Stimulated activated effector memory CD8-positive, alpha-beta T cell treated with anti-CD3 and anti-CD28 coated beads, Interleukin-12 subunit alpha, Interleukin-12 subunit beta, amount 100 ng/mL, for 72 hours (primary cell): ENCODE results near the gene SHLD1.
A peak's percentile ranks its signal among the peaks of the same experiment; 100 is the strongest.
"Not testable (repeated sequence)": the region's sequence is repeated elsewhere in the genome, so short reads cannot be mapped to it uniquely, and the experiment has no call there.

Source experiments
- ATAC-seq: fragments of 150-1000 bp; cut with Tn5 transposase; 2 replicates; pipeline ENCODE4 v1.10.0; 2021
- DNase-seq, 2 donors: peaks; one replicate each; pipeline ENCODE4 v3.0.0; 2021 to 2022; ENCODE audit warnings: low spot score in 2 of 2
- H3K27ac Mint-ChIP-seq: one replicate; pipeline ENCODE4 v1.8.0; 2022; ENCODE audit warnings: mild to moderate bottlenecking, mixed read lengths
- H3K36me3 Mint-ChIP-seq: one replicate; pipeline ENCODE4 v1.8.0; 2022; ENCODE audit warnings: mild to moderate bottlenecking, mixed read lengths
- H3K4me1 Mint-ChIP-seq: one replicate; pipeline ENCODE4 v1.8.0; 2022; ENCODE audit warnings: mixed read lengths
- H3K4me3 Mint-ChIP-seq: one replicate; pipeline ENCODE4 v1.8.0; 2022; ENCODE audit warnings: mild to moderate bottlenecking, mixed read lengths
- H3K9me3 Mint-ChIP-seq: one replicate; pipeline ENCODE4 v1.8.0; 2022; ENCODE audit warnings: mixed read lengths

The SHLD1 gene

DNA sequence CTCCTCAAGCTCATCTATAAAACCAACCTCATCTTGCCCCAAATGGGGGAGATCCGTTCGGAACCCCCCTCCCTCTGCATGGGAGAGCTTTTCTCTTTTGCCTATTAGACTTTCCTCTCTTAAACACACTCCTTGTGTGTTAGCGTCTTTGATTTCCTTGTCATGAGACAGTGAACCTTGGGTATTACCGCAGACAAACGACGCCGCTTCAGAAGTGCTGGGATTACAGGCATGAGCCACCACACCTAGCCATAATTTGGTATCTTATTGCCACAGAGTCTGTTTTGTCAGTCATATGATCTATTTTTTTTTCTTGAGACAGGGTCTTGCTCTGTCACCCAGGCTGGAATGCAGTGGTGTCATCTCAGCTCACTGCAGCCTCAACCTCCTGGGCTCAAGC, 3.6 kb downstream of the SHLD1 start:
- Mint-ChIP-seq H3K9me3 (no peaks in the 10 kb centered on the region), H3K27ac (no peak overlapping the region), H3K4me1 (peaks cover 6% of the 10 kb centered on the region), H3K4me3 (no peak overlapping the region), H3K36me3 (peaks cover 20% of the 10 kb centered on the region)
- no peak for ATAC-seq
- no peak for DNase-seq

DNA sequence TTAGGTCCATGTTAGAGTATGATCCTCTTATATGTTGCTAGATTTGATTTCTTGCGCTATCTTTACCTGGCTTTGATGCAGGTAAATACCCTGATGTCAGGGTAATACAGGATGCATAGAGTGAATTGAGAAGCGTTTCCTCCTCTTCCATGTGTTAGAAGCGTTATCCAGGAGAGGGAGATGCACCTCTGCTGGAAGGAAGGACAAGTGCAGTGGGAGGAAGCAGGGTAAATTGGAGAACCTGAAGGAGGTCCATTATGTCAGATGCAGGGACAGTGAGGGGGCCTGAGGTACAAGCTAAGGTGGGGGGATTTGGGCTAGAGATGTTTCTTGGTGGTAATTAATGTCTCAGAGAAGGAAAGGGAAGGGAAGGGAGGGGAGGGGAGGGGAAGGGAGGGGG, 7.7 kb downstream of the SHLD1 start:
- Mint-ChIP-seq H3K4me1 (peaks cover 17% of the 10 kb centered on the region), H3K36me3 (peaks cover 45% of the 10 kb centered on the region), H3K27ac (no peak overlapping the region), H3K9me3 (no peaks in the 10 kb centered on the region), H3K4me3 (no peak overlapping the region)
- DNase-seq (no peak), ATAC-seq (no peak)

DNA sequence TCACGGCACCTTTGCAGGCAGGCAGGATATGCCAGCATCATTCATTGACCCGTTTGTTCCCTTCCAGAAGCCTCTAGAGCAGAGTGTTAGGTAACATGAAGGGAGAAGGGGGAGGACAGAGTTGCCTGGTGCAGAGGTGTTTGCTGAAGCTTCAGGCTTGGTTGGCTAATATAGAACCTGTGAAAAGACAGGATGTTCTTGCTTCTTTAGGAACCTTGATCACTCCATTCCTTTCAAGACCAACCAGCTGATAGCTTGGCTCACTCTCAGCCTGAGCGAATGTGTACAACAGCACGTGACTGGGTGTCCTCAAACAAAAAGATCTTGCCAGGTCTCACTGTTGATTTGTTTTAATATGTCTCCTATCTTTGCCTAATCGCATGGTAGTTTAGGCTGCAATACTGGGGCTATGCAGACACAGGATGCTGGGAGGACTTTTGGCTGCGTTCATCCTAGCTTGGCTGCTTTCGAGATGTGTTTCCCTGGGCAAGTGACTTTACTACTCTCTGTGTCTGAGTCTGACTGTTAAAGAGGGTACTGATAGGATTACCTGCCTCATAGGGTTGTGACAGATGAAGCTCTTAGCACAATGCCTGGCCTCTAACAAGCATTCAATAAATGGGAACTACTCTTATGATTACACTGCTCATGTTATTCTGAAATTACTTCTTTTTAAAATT, 16.0 kb downstream of the SHLD1 start:
- no peak for ATAC-seq
- Mint-ChIP-seq H3K4me1 (peaks cover 21% of the 10 kb centered on the region), H3K9me3 (no peaks in the 10 kb centered on the region), H3K4me3 (no peak overlapping the region), H3K36me3 (peaks cover 23% of the 10 kb centered on the region), H3K27ac (peak overlapping the region; percentile 52)
- DNase-seq, result no peak

DNA sequence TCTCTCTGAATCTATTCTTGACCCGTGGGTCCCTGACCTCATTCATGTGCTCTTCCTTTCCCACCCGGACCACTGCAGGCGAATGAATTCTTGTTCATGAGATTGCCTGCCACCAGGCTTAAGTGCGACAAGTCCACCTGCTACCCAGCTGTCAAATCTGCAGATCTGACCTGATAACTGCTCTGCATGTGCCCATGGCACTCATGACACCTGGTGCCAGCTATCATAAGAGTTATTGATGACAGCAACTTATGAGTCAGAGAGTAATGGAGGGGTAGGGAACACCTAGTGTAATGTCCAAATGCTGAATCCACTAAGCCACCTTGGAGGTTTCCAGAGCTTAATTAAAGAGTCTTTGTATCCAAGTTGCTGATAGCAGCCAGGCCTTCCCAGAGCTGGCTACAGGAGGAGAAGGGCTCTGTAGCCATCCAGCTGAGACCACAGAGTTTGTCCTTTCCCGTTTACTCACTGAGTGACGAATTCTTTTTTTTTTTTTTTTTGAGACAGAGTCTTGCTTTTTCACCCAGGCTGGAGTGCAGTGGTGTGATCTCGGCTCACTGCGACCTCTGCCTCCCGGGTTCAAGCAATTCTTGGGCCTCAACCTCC, 17.4 kb downstream of the SHLD1 start:
- Mint-ChIP-seq H3K36me3 (peaks cover 24% of the 10 kb centered on the region), H3K4me1 (peaks cover 23% of the 10 kb centered on the region), H3K9me3 (no peaks in the 10 kb centered on the region), H3K27ac (no peak overlapping the region), H3K4me3 (no peak overlapping the region)
- ATAC-seq, result no peak
- DNase-seq, result no peak

DNA sequence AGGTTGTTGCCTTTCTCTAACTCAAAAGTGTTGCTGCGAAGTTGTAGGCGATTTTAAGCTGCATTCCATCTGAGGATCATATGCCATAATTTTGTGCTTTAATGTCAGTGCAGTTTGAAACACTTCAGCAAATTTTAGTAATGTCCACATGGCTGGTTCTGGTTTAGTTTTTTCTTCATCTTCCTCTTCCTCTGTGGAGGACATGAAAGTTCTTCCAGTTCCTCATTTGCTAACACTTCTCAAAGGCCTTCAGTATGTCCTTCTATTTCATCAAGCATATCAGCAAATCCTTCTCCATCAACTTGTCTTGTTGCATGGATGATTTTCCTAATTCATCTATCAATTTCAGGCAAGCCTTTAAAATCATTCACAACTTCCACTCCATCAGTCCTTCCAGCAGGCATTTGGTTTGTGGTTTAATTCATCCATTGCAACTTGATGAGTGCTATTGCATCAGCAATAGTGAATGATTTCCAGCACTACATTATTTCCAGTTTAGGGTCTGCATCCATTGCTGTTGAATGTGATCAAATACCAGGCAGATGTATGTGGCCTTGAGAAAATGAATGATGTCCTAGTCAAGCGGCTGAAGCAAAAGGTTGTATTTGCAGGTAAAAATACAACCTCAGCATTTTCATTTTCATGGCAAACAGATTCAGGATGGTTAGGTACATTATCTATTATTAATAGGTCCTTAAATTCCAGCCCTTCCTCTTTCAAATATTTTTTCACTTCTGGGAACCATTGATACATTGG, 20.2 kb downstream of the SHLD1 start:
- Mint-ChIP-seq H3K27ac (no peak overlapping the region), H3K4me1 (peaks cover 17% of the 10 kb centered on the region), H3K36me3 (peaks cover 44% of the 10 kb centered on the region), H3K9me3 (no peaks in the 10 kb centered on the region), H3K4me3 (no peak overlapping the region)
- no peak for DNase-seq
- no peak for ATAC-seq

DNA sequence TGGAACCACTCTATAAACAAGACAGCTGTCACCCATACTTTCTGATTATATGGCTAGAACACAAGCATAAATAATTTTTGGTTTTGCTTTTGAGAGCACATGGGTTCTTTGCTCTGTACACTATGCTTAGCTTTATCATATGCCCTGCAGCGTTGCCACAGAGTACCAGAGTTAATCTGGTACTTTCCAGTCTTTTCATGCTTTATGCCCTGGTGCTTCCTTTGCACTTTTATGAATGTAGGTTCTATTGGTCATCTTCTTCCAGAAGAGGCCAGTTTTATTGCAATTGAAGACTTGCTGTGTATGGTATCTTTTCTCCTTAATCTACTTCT, 20.8 kb downstream of the SHLD1 start:
- ATAC-seq (peak; percentile 21), DNase-seq (no peak)
- no peaks in the 10 kb centered on the region for H3K9me3 Mint-ChIP-seq
- no peak overlapping the region for H3K4me3 Mint-ChIP-seq
- H3K36me3 Mint-ChIP-seq, result peaks cover 38% of the 10 kb centered on the region
- peaks cover 17% of the 10 kb centered on the region for H3K4me1 Mint-ChIP-seq
- no peak overlapping the region for H3K27ac Mint-ChIP-seq

DNA sequence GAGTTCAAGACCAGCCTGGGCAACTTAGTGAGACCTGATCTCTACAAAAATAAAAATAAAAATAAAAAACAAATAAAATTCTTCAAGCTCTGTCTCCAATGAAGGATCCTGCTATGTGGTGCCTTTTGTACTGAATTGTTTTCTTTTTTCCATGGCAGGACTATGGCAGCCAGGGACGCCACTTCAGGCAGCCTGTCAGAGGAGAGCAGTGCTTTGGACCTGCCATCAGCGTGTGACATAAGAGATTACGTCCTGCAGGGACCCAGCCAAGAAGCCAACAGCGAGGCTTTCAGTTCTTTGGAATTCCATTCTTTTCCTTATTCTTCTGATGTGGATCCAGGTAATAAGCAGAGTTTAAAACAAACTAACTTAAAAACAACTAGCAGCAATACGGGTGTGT, 22.5 kb downstream of the SHLD1 start:
- no peaks in the 10 kb centered on the region for H3K9me3 Mint-ChIP-seq
- H3K27ac Mint-ChIP-seq, result no peak overlapping the region
- DNase-seq (no peak), ATAC-seq (no peak)
- H3K4me1 Mint-ChIP-seq, result peaks cover 11% of the 10 kb centered on the region
- peaks cover 46% of the 10 kb centered on the region for H3K36me3 Mint-ChIP-seq
- no peak overlapping the region for H3K4me3 Mint-ChIP-seq

DNA sequence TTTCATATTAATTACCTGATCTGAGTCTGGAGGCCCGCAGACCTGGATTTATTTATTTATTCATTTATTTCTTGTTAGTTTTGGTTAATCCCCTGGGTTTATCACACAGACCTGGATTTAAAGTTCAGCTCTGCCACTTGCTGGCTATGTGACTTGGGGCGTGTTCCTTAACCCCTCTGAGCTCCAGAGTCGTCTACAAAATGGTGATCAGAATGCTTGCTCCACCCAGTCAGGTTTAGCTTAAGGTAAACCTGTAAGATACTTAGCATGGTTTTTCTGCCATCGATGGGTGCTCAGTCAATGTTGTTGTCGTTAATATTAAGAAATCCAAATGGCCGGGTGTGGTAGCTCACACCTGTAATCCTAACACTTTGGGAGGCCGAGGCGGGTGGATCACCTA, 23.4 kb downstream of the SHLD1 start:
- H3K4me3 Mint-ChIP-seq, result no peak overlapping the region
- peaks cover 6% of the 10 kb centered on the region for H3K4me1 Mint-ChIP-seq
- ATAC-seq, result no peak
- no peaks in the 10 kb centered on the region for H3K9me3 Mint-ChIP-seq
- DNase-seq, result no peak
- peaks cover 51% of the 10 kb centered on the region for H3K36me3 Mint-ChIP-seq
- no peak overlapping the region for H3K27ac Mint-ChIP-seq

DNA sequence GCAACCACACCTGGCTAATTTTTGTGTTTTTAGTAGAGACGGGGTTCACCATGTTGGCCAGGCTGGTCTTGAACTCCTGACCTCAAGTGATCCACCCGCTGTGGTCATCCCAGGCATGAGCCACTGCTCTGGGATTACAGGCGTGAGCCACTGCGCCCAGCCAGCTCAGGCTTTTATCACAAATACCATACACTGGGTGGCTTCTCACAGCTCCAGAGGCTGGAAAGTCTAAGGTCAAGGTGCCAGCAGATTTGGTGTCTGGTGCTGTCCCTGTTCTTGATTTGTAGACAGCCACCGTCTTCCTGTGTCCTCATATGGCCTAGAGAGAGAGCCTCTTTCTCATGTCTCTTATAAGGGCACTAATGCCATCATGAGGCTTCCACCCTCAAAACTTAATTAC, 25.9 kb downstream of the SHLD1 start:
- ATAC-seq, result no peak
- Mint-ChIP-seq H3K9me3 (no peaks in the 10 kb centered on the region), H3K36me3 (peaks cover 54% of the 10 kb centered on the region), H3K4me1 (peaks cover 11% of the 10 kb centered on the region), H3K27ac (no peak overlapping the region), H3K4me3 (no peak overlapping the region)
- no peak for DNase-seq

DNA sequence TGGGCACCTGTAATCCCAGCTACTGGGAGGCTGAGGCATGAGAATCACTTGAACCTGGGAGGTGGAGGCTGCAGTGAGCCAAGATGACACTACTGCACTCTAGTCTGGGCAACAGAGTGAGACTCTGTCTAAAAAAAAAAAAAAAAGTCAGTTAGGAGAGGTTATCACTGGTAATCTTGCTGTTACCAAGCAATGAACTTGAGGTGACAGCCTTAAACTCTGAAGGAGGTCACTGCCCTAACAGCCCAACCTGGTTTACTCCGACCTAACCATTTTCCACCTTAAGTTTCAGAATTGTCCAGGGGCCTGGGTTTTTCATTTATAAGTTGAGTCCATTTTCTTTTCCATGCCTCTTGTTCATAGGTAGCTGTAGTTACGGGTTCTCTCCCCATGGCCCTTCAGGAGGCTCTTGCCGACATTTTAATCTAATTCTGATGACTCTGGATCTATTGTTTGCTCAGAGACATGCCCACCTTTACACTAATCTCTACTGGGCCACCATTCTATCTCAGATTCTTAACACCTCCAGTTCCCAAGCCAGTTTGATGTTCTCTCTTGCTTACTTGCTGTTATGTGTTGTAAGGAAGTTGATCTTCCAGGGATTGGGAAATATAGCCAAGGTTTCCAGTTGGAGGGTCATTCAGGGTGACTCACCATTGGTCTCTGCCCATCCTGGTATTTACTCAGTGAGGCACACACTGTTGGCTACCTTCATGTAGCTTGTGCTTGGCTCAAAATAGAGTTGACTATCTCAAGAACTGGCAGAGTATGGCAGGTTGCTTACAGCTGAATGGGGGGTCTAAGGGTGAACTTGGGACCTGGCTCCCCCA, 29.1 kb downstream of the SHLD1 start:
- DNase-seq (no peak), ATAC-seq (no peak)
- Mint-ChIP-seq H3K27ac (no peak overlapping the region), H3K4me1 (peaks cover 12% of the 10 kb centered on the region), H3K9me3 (no peaks in the 10 kb centered on the region), H3K36me3 (peaks cover 37% of the 10 kb centered on the region), H3K4me3 (no peak overlapping the region)

DNA sequence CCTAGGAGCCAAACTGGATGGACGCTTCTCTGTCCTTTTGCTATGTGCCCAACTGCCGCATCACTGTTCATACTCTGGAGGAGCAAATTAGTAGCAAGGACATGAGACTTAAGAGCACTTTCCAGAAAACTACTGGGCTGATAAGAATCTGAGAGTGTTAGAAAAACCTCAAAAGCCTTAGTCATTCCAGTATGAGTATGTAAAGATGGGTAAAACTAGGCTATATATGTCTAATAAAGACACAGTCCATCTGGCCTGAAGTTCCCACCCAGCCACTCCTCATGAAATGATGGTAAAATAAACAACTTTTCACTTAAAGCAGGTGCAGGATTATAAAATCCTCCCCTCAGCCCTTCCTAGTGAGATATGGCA, 30.6 kb downstream of the SHLD1 start:
- no peak for DNase-seq
- Mint-ChIP-seq H3K4me3 (no peak overlapping the region), H3K36me3 (peaks cover 33% of the 10 kb centered on the region), H3K9me3 (no peaks in the 10 kb centered on the region), H3K4me1 (peaks cover 12% of the 10 kb centered on the region), H3K27ac (peak overlapping the region; percentile 57)
- peak; percentile 78 for ATAC-seq

DNA sequence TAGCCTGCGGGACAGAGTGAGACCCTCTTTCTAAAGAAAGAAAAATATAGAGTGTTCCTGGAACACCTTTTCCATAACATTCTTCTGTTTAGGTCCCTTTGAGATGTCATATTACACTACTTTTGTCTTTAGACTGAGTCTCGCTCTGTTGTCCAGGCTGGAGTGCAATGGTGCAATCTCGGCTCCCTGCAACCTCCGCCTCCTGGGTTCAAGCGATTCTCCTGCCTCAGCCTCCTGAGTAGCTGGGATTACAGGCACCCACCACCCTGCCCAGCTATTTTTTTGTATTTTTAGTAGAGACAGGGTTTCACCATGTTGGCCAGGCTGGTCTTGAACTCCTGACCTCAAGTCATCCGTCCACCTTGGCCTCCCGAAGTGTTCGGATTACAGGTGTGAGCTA, 31.2 kb downstream of the SHLD1 start:
- H3K9me3 Mint-ChIP-seq, DNase-seq, H3K4me3 Mint-ChIP-seq, ATAC-seq: not testable (repeated sequence)
- Mint-ChIP-seq H3K4me1 (peaks cover 12% of the 10 kb centered on the region), H3K27ac (peak overlapping the region; percentile 57), H3K36me3 (peaks cover 30% of the 10 kb centered on the region)

DNA sequence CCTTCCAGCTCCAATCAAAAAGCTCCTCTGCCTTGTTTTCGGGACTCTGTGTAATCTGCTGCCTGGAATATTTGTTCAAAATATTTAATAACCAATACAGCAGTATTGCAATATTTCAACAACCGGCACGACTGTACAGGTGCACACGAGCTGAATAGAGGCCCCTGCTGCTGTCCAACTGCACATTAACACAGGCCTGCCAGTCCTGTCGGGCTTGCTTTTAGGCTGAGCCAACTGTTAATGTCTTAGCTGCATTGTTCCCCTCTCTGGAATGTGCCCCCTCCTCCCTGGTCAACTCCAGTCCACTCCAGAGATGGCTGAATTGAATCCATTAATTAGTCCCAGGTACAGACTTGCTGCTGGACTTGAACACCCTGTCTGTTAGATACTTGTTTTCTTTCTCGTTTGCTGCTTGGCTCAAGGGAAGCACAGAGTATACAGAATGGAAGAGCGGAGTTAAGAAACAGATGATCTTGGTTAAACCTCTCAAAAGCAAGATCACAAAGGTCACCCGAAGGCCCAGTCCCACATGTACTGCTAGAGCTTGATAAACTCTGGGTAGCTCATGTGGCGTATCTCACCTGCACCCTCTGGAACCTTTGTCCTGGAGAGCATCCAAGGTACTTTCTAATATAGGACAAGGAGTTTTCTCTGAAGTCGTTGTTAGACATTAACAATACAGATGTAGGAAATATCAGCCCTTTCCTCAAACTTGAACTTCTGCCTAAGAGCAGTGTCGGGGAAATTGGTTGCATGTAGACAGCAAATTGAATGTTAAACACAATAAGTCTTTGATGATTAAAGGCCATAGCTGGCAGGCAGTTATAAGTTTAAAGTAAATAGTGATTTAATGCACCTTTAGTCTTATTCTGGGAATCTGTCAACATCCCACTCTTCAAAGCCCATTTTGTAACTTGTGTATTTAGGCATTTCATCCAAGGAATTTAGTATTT, 31.9 kb downstream of the SHLD1 start:
- Mint-ChIP-seq H3K4me3 (no peak overlapping the region), H3K4me1 (peaks cover 12% of the 10 kb centered on the region), H3K27ac (peak overlapping the region; percentile 44), H3K9me3 (no peaks in the 10 kb centered on the region), H3K36me3 (peaks cover 23% of the 10 kb centered on the region)
- DNase-seq (no peak), ATAC-seq (no peak)

DNA sequence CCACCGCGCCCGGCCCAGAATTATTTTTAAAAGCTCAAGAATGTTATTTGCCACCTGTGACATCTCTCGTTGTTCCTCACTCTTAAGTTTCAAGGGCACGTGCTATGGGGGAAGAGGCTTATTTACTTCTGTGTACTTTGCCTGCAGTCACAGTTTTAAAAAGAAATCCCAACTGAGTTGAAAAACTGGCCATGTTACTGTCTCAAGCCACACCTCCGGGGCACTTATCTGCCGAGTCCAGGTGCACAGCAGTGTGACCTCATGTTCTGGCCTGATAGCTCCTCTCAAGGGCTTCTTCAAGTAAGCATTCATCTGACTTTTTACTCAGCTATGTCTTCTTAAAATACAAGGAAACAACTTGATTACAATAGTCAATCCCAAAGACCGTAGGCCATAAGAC, 34.5 kb downstream of the SHLD1 start:
- H3K27ac Mint-ChIP-seq, result no peak overlapping the region
- ATAC-seq (no peak), DNase-seq (no peak)
- H3K4me1 Mint-ChIP-seq, result peaks cover 12% of the 10 kb centered on the region
- H3K36me3 Mint-ChIP-seq, result peaks cover 4% of the 10 kb centered on the region
- H3K9me3 Mint-ChIP-seq, result no peaks in the 10 kb centered on the region
- no peak overlapping the region for H3K4me3 Mint-ChIP-seq
